EL (cell line): Measurements from ENCODE around the gene DPAGT1.
A peak's percentile ranks its signal among the peaks of the same experiment; 100 is the strongest.
"Not testable (repeated sequence)": the region's sequence is repeated elsewhere in the genome, so short reads cannot be mapped to it uniquely, and the experiment has no call there.

Source experiments
- DNase-seq: peaks from one replicate; pipeline ENCODE4 v3.0.0-alpha.2; 2016

DPAGT1 gene

DNA sequence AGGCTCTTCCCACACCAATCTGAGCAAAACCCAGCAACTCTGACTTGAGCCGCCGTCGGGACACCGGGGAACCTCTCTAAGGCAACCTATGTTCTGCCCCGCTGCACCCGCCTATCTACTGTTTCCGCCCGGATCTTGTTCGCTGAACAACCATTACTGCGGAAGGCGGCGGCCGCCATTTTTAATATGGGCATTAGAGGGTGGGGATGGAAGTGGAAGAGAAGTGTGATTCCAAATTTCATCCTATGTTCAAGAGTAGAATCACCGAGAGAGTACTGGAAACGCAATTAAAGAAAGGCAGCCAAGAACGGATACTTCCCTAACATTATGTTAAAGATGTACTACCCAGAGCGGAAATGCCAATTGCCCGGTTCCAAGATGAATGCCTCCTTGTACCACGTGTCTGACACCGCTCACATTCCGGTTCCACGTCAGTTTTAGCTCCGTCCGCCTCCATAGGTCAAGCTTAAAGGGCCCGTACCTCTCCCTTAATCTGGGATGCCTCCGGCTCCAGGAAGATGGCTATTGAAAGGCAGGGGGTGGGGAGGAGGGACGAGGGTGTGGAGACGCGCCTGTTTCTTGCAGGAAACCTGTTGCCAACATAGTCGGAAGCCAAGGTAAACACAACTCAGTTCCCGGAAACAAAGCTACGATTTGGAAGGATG lies at the start of gene DPAGT1:
TSS of gene DPAGT1 (minus strand) at position 95 of the 665 bp plus-strand sequence. CDS start 198 bp downstream, outside the sequence.
- peak; percentile 98 for DNase-seq

- DNase-seq = no peak
These were observed 48.2 kb upstream of the DPAGT1 start for GRCh38 chr11:119149786-119150275.

DNA sequence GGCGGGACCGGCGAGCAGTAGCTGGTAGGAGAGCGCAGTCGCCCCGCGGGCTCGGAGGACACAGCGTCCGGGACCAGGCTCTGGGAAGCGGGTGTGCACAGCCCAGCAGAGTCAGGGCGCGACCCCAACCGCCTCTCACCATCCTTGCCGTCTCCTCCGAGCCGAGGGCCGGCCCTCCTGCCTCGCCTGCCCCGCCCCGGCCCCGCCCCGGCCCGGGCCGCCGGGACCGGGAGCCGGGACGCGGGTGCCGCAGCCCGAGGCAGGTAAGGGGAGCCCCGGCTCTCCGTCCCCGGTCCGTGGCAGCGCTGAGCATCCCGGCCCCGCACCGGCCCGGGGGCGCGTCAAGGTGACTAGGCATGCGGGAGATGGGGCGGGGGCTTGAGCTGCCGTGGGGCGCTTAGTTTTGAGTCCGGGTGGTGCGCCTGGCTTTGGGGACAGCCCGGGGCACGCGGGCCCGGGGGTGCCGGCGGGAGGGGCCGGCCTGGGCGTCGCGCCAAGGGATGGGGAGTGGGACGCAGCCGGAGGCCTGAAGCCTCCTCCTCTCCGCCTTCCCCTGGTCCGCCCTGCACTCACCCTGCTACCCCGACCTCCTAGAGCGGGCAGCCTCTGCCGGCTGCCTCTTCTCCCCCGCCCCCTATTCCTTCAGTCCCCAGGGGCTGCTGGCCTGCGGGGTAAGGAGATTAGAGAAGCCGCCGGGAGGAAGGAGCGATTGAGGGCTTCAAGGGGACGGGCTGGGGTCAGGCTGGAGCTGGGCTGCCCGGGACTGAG lies 47.5 kb upstream of the DPAGT1 start, which contains the start of gene ABCG4:
TSS of gene ABCG4 (plus strand) at position 35 of the 768 bp plus-strand sequence. CDS start 914 bp downstream, outside the sequence.
- DNase-seq = peak; percentile 18

DNA sequence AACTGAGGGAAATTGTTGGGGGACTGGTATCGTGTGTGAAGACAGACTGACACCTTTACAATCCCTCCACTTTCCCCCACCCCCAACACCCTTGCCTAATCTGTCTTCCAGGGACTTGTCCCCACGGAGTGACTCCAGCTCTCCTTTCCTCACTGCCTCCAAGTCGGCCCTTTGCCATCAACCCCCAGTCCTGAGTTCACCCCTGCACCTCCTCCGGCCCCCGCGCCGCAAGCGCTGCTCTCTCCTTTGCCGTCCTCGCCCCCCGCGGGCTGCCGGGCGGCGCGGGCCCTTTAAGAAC lies 47.0 kb upstream of the DPAGT1 start:
- DNase-seq = no peak

DNA sequence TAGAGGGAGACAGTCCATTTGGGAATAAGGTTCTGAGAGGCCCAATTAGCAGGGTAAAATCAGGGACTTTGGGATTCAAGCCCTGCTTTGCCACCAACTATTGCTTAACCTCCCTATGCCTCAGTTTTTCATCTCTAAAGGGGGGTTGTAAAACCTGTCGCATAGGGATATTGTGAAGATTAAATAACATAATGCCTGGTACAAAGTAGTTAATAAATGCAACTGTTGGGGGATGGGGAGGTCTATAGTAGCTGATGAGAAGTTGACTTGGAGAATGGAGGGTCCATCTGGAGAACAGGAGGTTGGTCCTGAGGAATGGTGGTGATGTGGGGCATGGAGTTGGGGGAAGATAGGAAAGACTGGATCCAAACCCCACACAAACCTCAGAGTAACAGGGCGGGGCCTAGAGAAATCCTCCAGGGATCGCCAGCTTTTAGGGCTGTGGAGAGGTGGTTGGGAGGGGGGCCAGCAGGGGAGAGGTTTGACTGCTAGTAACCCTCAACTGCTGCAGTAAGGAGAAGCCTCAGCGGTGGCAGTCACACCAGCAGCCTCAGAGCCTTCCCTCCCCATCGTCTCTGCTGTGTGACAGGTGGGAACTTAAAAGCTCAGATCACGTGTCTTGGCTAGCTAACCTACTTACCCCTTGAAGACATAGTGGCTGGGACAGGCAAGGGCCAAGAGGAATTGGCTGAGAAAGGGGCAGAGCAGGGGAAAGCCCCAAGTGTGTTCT lies 46.1 kb upstream of the DPAGT1 start:
- DNase-seq = no peak

DNA sequence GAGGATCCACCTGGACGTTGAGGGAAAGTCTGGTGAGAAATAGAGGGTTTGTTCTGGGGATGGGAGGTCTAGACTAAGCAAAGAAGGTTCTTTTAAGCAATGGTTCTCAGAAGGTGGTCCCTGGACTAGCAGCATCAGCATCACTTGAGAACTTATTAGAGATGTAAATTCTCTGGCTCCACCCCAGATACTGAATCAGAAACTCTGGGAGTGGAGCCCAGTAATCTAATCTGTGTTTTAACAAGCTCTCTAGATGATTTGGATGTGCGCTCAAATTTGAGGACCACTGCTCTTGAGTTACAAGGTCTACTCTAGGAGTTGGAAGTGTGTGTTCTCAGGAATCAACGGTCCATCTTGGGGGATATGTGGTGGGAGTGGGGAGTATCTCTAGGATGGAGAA lies 43.9 kb upstream of the DPAGT1 start:
- no peak for DNase-seq

DNA sequence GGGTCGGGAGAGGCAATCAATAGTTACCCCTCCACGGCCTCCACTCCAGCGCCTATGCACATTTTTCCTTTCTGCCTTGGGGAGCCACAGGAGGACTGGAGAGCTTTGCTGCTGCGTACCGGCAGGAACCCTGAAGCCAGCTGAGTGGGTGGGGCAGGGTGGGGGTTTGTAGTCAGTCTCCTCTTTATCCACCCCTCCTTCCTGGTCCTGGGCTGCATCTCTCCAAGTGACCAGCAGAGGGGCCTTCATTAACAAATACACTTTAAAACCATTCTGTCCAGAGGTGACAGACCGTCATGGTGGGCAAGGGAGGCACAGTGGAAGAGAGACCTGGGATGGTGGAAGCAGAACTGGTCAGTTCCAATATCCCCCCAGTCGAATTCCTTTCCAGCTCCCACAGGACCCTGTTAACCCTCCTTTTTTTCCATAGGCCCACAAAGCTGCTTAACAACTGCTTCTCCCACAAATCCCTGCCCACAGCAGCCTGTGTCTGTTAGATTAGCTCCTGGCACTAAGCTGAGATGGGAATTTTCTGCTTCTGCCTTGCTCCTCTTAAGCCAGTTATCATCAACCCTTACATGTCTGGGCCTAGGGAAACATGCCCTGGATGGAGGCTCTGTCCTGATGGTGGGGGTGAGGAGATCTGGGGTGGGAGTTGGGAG lies 43.3 kb upstream of the DPAGT1 start:
- DNase-seq = peak; percentile 77

DNA sequence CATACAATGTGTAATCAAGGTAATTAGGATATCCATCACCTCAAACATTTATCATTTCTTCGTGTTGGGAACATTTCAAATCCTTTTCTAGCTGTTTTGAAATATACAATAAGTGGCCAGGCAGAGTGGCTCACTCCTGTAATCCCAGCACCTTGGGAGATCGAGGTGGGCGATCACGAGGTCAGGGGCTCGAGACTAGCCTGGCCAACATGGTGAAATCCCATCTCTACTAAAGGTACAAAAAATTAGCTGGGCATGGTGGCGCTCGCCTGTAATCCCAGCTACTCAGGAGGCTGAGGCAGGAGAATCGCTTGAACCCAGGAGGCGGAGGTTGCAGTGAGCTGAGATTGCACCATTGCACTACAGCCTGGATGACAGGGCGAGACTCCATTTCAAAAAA lies 37.6 kb upstream of the DPAGT1 start:
- DNase-seq = not testable (repeated sequence)

DNA sequence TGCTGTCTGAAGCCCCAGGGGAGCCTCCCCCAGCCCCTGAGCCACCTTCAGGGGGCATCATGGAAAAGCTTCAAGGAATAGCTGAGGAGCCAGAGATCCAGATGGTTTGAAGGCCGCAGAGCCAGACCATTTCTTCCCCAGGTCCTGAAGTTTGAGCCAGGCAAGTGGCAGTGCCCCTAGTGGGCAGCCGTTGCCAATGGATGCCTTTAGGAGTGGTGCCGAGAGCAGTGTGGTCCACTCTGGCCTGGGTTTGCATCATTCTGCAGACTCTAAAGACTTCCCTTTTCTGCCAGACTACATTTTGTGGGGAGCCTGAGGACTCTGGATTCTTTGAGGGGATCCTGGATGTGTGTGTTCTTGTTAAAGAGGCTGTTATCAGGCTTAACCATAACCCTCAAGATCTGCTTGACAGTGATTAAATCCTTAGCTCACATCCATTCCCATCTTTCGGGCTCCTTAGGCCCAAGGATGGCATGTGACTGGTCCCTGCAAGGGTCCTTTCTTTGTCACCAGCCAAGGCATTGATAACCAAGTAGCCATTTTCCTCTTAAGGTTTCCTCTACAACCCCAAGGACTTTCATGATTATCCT lies 32.8 kb upstream of the DPAGT1 start:
- no peak for DNase-seq

DNA sequence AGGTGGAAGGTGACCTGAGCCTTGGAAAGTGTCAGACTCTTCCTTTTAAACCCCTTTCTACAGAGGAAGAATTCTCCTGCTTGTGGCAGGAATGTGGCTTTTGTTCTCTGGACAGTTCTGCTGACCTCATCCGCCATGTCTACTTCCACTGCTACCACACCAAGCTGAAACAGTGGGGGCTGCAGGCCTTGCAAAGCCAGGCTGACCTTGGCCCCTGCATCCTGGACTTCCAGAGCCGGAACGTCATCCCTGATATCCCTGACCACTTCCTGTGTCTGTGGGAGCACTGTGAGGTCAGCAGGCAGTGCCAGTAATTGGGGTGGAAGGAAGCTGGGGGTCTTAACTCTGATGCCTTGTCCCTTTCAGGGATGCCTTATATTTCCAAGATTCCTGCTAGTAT lies 29.0 kb upstream of the DPAGT1 start:
- DNase-seq = peak; percentile 61

DNA sequence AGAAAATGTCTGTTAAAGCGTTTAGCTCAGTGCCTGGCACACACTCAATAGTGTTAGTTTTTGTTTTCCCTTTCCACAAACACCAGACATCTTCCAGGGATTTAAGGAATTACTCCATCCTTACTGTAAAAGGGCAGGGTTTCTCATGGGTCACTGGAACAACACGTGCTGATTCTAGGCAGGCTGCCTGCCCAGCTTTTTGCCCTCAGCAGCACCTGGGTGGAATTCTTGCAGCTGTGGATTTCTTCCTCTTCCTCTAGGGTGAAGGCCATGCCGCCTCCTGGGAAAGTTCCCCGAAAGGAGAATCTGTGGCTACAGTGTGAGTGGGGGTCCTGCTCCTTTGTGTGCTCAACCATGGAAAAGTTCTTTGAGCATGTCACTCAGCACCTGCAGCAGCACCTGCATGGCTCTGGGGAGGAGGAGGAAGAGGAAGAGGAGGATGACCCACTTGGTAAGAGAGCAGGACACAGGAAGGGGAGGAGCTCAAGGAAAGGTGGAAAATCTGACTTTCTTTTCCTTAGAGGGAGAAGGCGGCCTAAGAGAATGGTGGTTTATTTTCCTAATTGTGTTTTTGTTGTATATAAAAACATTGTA lies 25.1 kb upstream of the DPAGT1 start:
- no peak for DNase-seq

DNA sequence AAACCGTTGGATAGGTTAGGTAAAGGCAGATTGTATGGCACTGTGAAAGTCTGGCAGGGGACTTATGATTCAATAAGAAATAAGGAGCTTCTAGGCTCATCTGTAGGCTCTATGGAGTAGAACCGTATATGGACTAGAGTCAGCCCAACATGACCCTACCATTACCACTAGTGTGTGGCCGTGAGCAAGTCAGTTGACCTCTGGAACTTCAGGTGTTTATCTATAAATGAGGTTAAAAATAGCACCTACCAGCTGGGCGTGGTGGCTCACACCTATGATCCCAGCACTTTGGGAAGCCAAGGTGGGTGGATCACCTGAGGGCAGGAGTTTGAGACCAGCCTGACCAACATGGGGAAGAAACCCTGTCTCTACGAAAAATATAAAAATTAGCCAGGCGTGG lies 24.2 kb upstream of the DPAGT1 start:
- DNase-seq = no peak

DNA sequence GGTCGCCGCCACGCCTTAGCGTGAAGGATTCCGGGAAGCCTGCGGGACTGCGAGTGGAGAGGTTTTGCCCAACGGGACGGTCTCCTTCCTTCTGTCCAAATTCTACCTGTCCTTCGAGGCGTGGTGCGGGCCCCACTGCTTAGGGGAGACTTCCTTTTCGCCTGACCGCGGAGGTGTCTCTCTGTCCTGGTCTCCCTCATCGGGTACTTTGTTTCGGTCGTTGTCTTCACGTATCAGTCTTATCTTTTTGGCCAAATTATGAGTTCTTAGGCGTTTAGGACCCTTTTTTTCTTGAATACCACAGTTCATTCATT lies 20.1 kb upstream of the DPAGT1 start:
- no peak for DNase-seq

GRCh38 chr11:119121008-119121810 lies 19.6 kb upstream of the DPAGT1 start, which contains the start of gene HINFP:
Gene HINFP (plus strand): TSS chr11:119121580. CDS start chr11:119126945, 5,365 bp downstream.
- peak; percentile 99 for DNase-seq

DNA sequence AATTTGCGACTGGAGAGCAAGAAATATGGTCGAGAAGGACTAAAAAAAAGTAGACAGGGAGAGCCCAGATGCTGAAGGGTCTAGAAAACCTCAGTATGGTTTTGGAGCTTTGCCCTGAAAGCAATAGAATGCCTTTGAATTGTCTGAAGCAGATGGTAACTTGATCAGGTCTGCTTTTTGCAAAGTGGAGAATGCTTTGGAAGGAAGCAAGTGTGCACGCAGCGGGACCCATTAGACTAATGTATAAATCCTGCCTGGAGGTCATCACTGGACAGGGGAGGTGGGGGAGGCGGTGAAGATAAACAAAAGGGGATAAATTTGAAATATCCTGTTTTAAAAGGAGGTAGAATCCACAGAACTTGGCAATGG lies 19.0 kb upstream of the DPAGT1 start:
- peak; percentile 34 for DNase-seq

GRCh38 chr11:119118946-119119345 lies 17.3 kb upstream of the DPAGT1 start:
- no peak for DNase-seq

DNA sequence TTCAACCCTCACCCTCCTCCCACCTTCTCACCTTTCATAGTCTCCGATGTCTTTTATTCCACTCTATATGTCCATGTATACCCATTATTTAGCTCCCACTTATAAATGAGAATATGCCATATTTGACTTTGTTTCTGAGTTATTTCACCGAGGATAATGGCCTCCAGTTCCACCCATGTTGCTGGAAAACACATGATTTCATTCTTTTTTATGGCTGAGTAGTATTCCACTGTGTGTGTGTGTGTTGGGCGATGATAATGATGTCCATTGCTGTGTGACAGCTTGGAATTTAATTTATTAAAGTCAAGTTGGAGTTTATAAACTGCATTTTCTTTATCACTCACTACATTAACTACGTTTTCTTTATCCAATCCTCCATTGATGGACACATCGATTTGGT lies 16.6 kb upstream of the DPAGT1 start:
- DNase-seq = no peak

DNA sequence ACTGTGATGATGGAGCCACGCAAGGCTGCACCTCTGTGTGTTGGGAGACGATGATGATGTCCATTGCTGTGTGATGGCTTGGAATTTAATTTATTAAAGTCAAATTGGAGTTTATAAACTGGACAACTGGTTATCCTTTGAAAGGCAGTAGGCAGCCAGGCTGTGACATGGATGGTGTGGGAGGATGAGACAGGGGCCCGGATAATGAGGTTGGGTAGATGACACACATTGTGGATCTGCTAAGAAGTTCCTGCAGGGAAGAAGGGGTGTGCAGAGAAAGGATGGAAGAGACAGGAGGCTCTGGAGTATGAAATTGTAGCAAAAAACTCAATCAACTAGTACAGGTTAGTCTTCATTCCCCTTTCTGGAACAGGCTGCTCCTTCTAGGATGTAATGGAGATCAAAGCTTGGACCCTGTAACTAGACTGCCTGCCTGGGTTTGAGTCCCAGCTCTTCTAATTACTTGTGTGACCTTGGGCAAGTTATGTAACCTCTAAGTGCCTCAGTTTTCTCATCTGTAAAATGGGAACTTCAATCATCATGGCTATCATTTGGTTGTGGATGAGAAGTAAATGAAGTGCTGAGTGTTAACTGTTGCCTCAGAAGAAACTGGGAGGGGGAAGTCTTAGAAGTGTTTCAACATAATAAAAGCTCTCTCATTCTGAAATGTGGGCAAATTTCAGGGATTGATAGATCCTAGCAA lies 15.5 kb upstream of the DPAGT1 start:
- DNase-seq = no peak

DNA sequence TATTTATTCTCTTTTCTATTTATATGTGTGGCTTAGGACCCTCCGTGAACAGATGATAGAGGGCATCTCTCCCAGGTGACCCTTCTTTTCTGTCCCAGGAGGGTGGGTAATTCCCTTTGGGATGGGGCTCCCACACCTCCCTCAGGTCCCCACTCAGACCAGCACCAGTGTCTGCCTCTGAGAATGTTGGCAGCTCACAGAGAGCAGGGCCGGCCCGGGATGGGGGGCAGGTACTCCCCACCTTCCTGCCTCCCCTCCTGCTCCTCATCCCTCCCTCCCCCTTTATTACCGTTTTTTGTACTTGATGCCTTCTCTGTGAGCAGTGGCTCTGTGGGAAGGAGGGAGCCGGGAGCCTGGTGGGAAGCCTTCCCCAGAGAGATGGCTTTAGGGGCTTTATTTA lies 14.9 kb upstream of the DPAGT1 start:
- no peak for DNase-seq

- no peak for DNase-seq
These were observed 14.6 kb upstream of the DPAGT1 start for GRCh38 chr11:119116235-119116594.
